22Rv1 (cell line): ENCODE data around the gene TMX2.

Source experiments
- CTCF ChIP-seq: fragments of 450-650 bp; IDR thresholded peaks from 2 replicates; pipeline ENCODE4 v1.5.1; 2017; ENCODE audit warnings: mild to moderate bottlenecking
- ZFX ChIP-seq: fragments of 450-650 bp; IDR thresholded peaks from 2 replicates; pipeline ENCODE4 v1.6.1; 2017; ENCODE audit warnings: antibody characterized with exemption, borderline replicate concordance

DNA sequence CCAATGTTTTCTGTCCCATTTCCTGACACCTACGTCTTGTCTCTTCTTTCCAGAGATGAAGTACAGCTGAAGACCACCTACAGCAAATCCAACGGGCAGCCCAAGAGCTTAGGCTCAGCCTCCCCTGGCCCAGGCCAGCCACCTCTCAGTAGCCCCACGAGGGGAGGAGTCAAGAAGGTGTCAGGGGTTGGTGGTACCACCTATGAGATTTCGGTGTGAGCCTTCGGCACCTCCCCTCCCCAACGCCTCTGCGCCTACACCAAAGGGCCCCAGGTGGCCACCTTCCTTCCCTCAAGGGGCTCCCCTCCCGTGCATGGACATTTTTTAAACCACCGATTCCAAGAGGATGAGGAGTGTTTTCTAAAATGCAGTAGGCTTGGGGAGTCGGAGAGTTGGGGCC, 12.6 kb upstream of the TMX2 start:
- TF ChIP-seq ZFX (no peak), CTCF (no peak)
